ENCODE data around the gene TRIM69.

GRCh38 chr15:44706946-44707636, 29.2 kb upstream of the TRIM69 start:
- no peak for TF ChIP-seq CTCF (conservative IDR thresholded peaks at IDR 0.05; ENCODE audit: low read depth, low read length)
- no peak for TF ChIP-seq RAD21 (IDR thresholded peaks at IDR 0.05; ENCODE audit: low read length)
- TF ChIP-seq BHLHE40 (IDR thresholded peaks at IDR 0.05; ENCODE audit: low read depth, low read length) = no peak
- no peak for TF ChIP-seq USF2 (IDR thresholded peaks at IDR 0.05; ENCODE audit: low read depth, low read length)
- TF ChIP-seq MXI1 (IDR thresholded peaks at IDR 0.05; ENCODE audit: borderline replicate concordance, low read depth, low read length) = no peak
- no peak for TF ChIP-seq CEBPB (IDR thresholded peaks at IDR 0.05; ENCODE audit: low read depth, low read length)
- TF ChIP-seq MAZ (IDR thresholded peaks at IDR 0.05; ENCODE audit: borderline replicate concordance, low read depth, low read length) = no peak
- no peak for TF ChIP-seq POLR2A (IDR thresholded peaks at IDR 0.05; ENCODE audit: low read depth, low read length)
- no peak for TF ChIP-seq MAFK (IDR thresholded peaks at IDR 0.05; ENCODE audit: low read depth, low read length)
- no peak for TF ChIP-seq ELK1 (IDR thresholded peaks at IDR 0.05; ENCODE audit: borderline replicate concordance, low read depth, low read length)
- TF ChIP-seq RFX5 (IDR thresholded peaks at IDR 0.05; ENCODE audit: low read depth, low read length) = no peak
- no peak for TF ChIP-seq RCOR1 (IDR thresholded peaks at IDR 0.05; ENCODE audit: insufficient replicate concordance, low read length)

Data from IMR-90 (cell line).